NCI-H1105 (cell line): ENCODE data around the gene HES4.
"Not testable (repeated sequence)": the region's sequence is repeated elsewhere in the genome, so short reads cannot be mapped to it uniquely, and the experiment has no call there.

ENCODE experiments used
- DNase-seq: peaks from one replicate; lab custom pipeline; 2025; lab: John Stamatoyannopoulos, UW

The HES4 gene

DNA sequence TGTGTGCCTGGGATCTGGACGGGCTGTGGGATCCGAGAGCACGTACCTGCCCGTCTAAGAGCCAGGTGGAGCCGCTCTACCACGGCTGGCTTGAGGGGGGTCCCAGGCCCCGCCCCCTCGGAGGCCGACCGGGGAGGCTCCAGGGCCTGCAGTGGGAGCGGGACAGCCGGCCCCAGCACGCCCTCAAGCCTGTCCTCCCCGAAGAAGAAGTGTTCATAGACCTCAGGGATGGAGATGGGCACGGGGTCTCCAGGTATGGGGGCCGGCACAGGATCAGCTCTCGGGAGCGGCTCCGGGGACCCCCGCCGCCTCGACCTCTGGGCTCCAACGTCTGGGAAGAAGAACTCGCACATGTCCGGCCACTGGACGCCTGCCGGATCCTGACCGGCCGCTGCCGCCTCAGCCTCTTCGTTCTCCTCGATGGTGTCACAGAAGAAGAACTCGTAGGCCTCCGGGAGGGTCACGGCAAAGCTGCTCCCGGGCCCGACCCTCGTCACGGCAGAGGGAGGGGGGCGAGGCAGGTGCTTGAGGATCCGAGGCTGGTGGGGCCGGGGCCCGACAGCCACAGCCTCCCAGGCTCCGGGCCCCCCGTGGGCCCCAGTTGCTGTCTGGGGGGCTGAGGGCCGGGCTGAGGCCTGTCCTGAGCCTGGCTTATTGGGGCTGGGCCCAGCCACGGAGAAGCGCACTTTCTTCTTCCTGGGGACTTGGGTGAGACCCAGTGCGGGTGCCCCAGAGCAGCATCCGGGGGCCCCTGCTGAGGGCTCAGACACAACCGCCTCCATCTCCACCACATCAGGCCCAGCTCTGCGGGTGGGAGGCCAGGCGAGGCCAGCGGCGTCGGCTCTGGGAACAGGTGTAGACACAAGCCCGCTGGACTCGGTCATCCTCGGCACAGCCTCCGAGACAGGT lies 20.8 kb downstream of the HES4 start:
- DNase-seq = no peak

DNA sequence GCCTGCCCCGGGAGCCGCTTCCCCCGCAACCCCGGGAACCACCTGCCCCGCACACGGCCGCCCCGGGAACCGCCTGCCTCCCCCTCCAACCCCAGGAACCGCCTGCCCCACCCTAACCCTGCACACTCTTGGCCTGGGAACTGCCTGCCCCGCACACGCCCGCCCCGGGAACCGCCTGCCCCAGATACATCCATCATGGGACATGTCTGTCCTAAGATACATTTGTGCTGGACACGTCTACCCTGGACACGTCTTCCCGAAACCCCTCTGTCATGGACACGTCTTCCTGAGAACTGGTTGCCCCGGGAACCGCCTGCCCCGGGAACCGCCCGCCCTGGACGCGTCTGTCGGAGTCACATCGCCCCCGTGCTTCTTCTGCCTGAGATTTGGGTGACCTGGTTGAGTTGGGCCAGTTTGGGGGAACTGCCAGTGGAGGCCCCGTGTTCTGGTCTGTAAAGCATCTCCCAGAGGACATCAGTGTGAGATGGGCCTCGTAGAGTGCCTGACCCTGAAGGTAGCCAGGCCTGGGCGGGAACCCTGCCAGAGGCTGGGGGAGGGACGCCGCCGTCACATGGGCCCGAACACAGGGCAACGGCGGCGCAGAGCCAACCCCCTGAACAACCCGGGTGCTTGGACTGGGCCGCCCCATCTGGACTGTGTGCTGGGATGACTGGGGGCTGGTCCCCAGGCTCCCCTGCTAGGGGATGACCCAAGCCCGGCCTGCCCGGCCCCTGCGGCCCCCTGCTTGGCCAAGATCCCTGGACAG lies 21.6 kb downstream of the HES4 start:
- DNase-seq = no peak

DNA sequence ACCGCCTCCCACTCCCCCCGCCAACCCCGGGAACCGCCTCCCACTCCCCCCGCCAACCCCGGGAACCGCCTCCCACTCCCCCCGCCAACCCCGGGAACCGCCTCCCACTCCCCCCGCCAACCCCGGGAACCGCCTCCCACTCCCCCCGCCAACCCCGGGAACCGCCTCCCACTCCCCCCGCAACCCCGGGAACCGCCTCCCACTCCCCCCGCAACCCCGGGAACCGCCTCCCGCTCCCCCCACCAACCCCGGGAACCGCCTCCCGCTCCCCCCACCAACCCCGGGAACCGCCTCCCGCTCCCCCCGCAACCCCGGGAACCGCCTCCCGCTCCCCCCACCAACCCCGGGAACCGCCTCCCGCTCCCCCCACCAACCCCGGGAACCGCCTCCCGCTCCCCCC lies 23.1 kb downstream of the HES4 start:
- not testable (repeated sequence) for DNase-seq

DNA sequence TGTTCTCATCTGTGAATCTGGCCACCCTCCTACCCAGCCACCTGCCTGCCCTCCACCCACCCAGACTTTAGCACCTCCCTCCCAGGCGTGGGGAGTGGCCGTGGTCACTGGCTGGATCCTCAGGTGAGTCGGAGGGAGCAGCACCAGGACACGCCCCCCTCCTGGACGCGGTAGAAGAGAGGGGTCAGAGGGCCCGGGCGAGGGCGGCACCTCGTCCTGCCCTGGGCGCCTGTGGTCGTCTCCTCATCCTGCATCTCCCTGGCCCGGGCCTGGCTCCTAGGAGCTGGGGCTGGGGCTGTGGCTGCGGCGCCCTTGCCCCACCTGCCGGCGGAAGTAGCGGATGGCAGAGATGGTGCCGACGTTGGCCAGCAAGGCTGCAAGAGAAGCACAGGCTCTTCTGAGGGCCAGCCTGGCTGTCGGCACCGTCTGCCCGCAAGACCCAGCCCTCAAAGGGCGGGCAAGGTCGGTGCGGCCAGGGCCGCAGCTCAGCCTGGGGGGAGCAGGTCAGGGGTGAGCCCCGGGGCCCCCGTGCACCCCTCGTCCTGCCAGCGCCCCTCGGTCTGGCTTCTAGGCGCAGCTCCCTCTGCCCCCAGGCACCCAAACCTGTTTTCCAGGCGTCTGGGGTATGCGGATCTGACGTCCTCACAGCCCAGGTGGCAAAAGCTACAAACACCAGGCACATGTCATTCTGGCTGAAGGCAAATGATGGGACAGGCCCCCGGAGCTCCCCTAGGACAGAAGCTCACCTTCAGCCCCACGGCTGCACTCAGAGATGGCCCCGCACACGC lies 23.8 kb downstream of the HES4 start:
- peak; percentile 53 for DNase-seq

DNA sequence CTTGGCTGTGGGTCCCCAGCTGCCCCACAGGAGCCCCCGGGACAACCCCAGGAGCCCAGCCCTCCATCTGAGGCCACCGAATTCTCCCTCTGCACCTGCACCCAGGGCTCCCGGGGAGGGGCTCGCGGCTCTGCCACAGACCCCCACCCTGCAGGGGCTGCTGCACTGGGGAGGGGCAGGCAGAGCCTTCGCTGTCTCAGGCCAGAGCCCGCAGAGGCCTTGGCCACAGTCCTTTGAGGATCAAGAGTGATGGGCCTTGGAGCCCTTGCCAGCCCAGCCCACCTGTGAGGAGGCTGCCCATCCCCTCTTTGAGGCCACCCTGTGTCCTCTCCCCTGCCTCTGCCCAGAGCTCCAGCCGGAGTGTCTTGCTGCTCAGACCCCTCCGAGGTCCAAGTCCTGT lies 24.5 kb downstream of the HES4 start:
- DNase-seq = no peak

DNA sequence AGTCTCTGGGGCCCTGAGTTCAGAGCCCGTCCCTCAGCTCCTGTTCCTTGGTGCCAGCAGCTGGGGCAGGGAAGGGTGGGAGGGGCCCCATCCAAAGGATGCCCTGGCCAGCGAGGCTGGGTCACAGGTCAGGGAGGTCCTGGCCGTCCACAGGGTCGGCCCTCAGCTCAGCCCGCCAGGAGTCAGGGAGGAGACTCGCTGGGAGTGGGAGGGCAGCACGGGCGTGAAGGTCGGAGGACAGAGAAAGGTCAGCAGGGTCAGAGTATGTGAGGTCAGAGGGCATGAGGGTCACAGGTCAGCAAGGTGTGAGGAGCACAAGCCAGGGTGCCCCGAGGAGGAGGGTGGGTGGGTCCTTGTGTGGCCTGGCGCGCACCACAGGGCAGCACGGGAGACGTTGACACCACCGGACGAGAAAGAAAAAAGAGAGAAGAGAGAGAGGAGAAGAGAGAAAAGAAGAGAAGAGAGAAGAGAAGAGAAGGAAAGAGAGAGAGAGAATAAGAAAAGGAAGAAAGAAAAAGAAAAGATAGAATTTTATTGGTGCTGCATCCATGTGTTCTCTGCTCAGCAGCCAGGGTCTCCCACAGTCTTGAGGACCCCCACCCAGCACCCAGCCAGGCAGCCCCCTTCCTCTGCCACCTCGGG lies 25.1 kb downstream of the HES4 start:
- no peak for DNase-seq

DNA sequence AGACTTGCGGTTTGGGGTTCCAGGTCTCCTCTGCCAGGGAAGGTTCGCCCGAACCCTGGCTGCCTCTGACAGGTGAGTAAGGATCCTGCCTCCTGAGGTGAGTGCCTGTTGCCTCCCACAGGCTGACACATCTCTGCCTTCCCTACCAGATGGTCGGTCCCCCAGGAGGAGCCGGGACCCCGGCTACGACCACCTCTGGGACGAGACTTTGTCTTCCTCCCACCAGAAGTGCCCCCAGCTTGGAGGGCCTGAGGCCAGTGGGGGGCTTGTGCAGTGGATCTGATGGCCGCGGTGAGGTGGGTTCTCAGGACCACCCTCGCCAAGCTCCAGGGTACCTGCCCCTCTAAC lies 25.6 kb downstream of the HES4 start:
- DNase-seq = no peak

DNA sequence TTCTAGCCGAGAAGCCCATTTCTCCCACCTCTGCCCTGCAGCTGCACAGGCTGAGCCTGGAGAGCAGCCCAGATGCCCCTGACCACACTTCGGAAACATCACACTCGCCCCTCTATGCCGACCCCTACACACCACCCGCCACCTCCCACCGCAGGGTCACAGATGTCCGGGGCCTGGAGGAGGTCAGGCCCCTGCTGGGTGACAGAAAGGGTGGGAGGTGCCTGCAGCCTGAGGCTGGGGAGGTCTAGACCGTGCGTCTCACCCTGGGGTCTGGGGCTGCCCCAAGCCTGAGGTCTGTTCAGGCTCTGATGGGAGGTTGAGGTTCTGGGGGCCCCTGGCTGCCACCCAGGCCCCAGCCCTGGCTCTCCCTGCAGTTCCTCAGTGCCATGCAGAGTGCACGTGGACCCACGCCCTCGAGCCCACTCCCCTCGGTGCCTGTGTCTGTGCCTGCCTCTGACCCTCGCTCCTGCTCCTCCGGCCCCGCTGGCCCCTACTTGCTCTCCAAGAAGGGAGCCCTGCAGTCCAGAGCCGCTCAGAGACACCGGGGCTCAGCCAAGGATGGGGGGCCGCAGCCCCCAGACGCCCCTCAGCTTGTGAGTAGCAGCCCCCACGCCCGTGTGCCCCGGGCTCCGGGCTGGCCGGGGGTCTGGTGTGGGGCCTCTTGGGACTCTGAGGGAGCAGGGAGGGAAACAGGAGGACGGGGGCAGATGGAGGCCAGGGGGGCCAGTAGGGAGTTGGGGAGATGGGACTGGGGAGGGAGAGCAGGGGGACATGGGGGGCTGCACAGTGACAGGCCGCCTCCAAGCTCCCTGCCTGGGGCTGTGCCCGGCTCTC lies 26.2 kb downstream of the HES4 start:
- no peak for DNase-seq

DNA sequence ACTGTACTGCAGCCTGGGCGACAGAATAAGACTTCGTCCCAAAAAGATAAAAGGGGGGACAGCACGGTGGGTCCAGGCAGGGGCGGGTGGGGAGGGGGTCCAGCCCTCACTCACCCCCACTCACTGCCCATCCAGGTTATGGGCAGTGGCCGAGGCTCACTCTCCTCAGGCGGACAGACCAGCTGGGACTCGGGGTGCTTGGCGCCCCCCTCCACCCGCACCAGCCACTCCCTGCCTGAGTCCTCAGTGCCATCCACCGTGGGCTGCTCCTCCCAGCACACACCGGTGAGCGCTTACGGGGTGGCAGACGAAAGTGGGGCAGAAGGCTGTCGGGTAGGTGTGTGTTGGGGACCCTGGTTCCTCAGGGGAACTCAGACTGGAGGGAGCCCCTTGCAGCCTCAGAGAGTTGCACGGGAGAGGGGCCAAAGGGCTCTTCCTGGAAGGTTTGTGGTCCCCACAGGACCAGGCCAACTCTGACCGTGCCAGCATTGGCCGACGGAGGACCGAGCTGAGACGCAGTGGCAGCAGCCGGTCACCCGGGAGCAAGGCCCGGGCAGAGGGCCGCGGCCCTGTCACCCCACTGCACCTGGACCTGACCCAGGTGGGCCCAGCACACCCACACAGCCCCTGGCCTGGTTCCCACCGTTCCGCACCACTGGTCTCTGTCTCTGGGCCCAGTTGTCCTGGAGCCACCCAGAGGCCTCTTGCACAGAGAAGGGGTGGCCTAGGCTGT lies 27.0 kb downstream of the HES4 start:
- DNase-seq = no peak

DNA sequence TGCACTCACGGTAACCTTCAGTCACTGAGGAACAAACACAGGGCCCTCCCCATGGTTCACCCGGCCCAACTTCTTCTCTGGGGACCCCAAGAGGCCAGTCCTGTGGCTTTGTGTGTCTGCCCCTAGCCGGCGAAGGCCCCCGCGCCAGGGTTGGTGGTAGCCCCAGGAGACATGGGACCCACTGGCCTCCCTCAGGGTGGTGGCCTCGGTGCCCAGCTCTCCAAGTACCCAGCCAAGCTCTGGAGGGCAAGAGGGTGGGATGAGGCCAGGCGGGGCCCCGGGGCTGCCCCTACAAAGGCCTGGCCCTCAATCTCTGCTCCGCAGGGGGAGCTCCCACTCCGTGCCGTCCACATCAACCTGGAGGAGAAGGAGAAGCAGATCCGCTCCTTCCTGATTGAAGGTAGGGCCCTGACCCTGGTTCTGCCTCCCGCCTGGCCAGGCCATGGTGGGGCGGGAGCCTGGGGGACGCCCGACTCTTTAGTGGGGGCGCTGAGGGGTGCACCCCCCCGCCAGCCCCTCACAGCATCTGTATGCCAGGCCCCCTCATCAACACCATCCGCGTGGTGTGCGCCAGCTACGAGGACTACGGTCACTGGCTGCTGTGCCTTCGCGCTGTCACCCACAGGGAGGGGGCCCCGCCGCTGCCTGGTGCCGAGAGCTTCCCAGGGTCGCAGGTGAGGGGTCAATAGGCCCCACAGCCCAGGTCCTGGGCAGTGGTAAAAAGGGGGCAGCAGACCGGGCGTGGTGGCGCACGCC lies 28.0 kb downstream of the HES4 start:
- DNase-seq = no peak

DNA sequence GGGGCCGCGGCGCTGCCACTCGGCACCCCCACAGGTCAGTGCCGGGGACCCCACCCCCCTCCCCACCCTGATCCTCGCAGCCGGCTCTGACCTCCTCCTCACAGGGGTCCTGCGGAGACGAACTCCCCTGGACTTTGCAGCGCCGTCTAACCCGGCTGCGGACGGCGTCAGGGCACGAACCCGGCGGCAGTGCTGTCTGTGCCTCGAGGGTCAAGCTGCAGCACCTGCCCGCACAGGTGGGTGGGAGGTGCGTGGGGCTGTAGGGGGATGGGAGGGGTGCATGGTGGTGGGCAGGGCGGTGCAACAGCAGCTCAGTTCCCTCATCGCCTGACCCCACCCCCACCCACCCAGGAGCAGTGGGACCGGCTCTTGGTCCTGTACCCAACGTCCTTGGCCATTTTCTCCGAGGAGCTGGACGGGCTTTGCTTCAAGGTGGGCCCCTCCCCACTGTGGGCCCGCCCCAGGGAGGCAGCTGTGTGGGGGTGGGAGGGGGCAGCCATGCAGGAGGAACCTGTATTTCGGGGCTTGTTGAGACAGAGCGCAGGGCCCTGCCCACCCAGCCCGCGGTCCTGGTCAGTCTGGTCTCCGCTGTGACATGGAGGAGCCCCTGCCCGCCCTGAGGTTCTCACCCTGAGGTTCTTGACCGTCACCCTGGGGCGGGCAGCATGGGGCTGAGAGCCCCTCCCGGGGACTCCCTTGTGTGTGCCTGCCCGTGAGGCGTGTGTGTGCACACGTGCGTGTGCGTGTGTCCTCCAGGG lies 28.7 kb downstream of the HES4 start:
- DNase-seq = no peak

DNA sequence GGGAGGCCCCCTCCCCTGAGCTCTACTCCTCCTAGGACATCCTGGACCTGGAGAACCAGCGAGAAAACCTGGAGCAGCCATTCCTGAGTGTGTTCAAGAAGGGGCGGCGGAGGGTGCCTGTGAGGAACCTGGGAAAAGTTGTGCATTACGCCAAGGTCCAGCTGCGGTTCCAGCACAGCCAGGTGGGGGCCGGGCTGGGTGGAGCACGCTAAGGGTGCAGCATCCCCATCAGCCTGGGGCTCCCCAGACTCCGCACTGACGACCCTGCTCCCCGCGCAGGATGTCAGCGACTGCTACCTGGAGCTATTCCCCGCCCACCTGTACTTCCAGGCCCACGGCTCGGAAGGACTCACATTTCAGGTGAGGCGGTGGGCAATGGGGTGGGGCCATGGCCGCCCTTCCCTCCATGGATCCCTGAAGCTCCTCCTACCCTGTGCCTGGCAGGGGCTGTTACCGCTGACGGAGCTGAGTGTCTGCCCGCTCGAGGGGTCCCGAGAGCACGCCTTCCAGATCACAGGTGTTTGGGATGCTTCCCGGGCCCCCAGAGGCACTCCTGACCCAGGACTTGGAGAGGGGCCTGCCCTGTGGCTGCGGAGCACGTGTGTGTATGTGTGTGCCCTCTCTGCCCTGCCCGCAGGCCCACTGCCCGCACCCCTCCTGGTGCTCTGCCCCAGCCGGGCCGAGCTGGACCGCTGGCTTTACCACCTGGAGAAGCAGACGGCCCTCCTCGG lies 29.5 kb downstream of the HES4 start:
- DNase-seq = no peak

DNA sequence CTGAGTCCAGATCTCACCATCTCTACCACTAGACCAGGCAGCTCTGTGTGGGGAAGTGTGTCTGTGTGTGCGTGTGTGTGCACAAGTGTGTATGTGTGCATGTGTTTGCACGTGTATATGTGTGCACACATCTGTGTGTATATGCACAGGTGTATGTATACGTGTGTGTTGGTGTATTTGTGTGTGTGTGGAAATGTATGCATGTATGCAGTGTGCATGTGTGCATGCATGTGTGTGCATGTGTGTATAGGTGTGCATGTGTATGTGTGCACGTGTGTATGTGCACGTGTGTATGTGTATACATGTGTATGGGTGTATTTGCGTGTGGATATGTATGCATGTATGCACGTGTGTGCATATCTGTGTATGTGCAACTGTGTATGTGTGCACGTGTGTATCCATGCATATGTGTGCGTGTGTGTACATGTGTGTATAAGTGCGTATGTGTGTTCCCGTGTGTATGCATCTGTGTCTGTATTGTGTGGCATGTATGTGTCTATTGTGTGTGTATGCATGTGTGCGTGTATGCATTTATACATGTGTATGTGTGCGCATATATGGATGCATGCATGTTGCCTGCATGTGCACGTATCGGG lies 30.5 kb downstream of the HES4 start:
- DNase-seq = no peak

DNA sequence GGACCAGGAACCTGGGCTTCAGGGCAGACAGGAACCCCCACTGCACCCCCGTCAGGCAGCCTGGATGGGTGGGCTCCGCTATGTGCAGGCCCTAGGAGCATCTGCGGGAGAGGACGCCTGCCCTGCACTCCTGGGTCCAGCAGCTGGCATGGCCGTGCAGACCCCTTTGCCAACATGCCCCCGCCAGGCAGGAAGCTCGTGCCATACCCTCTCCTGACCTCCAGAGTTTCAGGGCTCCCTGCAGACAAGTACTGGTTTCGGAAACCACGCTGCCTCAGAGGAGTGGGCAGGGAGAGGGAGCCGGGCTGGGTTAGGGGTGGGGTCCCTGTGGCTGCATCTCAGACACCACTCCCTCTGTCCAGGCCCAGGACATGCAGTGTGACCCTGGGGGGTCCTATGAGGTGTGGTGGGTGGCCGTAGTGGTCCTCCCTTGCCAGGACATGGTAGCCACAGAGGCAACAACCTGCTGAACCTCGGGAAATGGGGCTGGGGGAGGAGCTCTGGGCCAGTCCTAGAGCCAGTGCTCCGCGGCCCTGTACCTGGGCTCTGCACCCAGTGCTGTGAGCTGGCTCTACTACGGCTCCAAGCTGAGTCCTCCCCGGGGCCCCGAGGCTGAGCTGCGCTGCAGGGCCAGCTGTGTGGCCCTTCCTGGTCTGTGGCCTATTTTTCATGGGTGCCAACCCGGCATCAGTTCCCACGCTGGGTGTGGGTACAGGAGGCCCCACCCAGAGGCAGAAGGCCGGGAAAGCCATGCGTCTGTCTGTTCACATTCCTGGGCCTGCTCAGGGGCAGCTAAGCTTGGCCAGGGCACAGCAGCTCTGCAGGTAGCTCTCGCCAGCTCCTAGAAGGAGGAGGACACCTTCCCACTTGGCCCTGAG lies 32.2 kb downstream of the HES4 start:
- DNase-seq = no peak

DNA sequence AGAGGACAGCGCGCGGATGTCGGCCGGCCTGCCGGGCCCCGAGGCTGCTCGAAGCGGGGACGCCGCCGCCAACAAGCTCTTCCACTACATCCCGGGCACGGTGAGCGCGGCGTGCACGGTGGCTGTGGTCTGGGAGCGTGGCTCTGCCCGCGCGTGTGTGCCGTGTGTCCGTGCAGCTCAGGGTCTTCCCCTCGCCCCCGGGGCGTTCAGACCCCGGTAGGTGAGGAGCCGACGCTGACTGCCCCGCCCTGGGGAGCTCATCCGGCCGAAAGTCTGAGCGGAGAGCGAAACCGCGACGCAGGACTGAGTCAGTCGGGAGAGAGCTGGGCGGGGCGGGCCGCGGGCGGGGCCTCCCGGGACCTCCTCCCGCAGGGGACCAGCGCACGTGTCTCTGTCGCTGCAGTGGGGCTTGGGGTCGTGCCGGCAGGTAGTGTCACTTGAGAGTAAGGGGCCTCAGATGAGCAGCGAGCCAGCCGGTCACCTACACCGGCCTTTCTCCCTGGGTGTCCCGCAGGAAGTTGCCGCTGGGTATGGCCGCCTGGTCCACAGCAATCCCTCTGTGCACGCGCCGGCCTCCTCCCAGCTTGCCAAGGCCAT lies 33.1 kb downstream of the HES4 start:
- no peak for DNase-seq

DNA sequence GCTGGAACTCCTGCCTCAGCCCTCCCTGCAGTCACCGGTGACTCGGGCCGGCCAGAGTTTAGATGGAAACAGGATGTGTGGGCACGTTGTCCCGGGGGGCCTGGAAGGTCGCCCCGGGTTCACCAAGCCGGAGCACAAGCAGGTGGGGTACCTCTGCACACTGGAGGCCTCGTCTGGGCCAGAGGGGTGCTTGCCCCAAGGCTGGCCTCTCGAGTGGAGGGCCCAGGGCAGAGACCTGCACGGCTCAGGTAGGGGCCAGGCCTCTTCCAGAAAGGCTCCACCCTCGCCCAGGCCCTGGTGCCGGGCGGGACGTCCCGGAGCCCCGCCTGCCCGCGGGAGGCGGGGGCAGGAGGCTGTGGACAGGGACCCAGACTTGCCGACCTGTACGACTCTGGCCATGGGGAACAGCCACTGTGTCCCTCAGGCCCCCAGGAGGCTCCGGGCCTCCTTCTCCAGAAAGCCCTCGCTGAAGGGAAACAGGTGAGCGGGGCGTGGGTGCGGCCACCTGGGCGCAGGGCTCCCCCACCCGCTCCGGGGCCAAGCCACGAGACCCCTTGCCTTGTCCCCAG lies 33.7 kb downstream of the HES4 start, which contains the start of gene PLEKHN1:
PLEKHN1 (plus strand) TSS at position 348 of the 569 bp plus-strand sequence; CDS start at position 398, 50 bp downstream.
- no peak for DNase-seq
